Activated naive CD4-positive, alpha-beta T cell treated with anti-CD3 and anti-CD28 coated beads, Interleukin-2, amount 50 U/mL, for 24 hours (primary cell): ENCODE results near the gene ADGRF1.
"Not testable (repeated sequence)": the region's sequence is repeated elsewhere in the genome, so short reads cannot be mapped to it uniquely, and the experiment has no call there.

Experiments used
- H3K27ac Mint-ChIP-seq: one replicate; pipeline ENCODE4 v1.8.0; 2021; ENCODE audit warnings: mild to moderate bottlenecking, mixed read lengths
- H3K27me3 Mint-ChIP-seq: one replicate; pipeline ENCODE4 v1.8.0; 2021; ENCODE audit warnings: mixed read lengths
- H3K36me3 Mint-ChIP-seq: one replicate; pipeline ENCODE4 v1.8.0; 2021; ENCODE audit warnings: mixed read lengths
- H3K4me1 Mint-ChIP-seq: one replicate; pipeline ENCODE4 v1.8.0; 2021; ENCODE audit warnings: mixed read lengths
- H3K4me3 Mint-ChIP-seq: one replicate; pipeline ENCODE4 v1.8.0; 2021; ENCODE audit warnings: mild to moderate bottlenecking, mixed read lengths
- H3K9me3 Mint-ChIP-seq: one replicate; pipeline ENCODE4 v1.8.0; 2021; ENCODE audit warnings: mixed read lengths

The ADGRF1 gene

DNA sequence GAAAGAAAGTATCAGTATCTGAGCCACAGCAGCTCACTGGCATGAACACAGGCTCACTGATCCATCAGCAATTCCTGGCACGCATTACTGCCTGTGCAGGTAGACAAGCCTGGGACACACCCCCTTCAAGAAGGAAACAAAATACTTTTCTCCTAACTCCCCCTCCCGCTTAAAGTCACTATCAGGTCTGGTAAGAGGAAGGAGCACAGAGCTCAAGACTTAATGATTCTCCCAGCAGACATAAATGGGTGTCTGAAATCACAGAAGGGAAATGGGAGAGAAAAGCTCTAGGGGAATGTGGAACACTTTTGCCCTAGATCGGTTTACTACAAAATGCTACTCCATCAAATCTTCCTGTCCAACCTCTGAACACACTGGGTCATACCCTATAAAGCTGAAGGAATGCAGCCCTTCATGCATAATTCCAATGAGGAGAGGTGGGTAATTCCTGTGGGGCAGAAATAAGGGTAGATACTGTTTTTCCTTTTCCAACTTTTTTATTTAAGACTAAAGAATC is at the start of gene ADGRF1:
ADGRF1 (minus strand) TSS at position 58 of the 517 bp plus-strand sequence. CDS start 13,271 bp downstream, outside the sequence.
- no peaks in the 10 kb centered on the region for H3K4me1 Mint-ChIP-seq
- no peak within 1 kb of the TSS for H3K27ac Mint-ChIP-seq
- peaks cover 2% of the 10 kb centered on the region for H3K27me3 Mint-ChIP-seq
- H3K9me3 Mint-ChIP-seq = no peaks in the 10 kb centered on the region
- no peaks in the 10 kb centered on the region for H3K36me3 Mint-ChIP-seq
- H3K4me3 Mint-ChIP-seq = no peak within 1 kb of the TSS

DNA sequence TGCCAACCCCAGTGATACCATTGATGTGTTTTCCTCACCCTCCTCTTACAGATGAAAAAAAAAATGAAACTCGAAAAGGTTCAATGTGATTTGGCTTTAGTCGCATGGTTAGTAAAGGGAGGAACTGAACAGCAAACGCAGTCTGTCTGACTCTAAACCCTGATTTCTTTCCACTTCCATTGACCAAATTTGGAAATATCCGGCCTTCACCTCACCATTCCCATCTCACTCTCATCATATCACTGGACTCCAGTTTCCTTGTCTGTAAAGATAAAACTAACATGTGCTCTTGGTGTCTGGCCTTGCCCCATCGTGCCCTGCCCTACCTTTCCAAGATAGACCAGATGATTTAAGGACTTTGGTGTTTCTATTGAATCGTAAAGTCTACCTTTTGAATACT is 48.7 kb upstream of the ADGRF1 start:
- no peaks in the 10 kb centered on the region for H3K9me3 Mint-ChIP-seq
- peaks cover 3% of the 10 kb centered on the region for H3K27me3 Mint-ChIP-seq
- H3K36me3 Mint-ChIP-seq = no peaks in the 10 kb centered on the region
- no peak overlapping the region for H3K27ac Mint-ChIP-seq
- H3K4me3 Mint-ChIP-seq = no peak overlapping the region
- H3K4me1 Mint-ChIP-seq = no peaks in the 10 kb centered on the region

DNA sequence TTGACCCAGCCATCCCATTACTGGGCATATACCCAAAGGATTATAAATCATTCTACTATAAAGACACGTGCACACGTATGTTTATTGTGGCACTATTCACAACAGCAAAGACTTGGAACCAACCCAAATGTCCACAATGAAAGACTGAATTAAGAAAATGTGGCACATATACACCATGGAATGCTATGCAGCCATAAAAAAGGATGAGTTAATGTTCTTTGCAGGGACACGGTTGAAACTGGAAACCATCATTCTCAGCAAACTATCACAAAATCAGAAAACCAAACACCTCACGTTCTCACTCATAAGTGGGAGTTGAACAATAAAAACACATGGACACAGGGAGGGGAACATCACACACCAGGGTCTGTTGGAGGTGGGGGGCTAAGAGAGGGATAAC is 47.3 kb upstream of the ADGRF1 start:
- not testable (repeated sequence) for H3K9me3 Mint-ChIP-seq, H3K27me3 Mint-ChIP-seq, H3K4me3 Mint-ChIP-seq, H3K4me1 Mint-ChIP-seq, H3K36me3 Mint-ChIP-seq, H3K27ac Mint-ChIP-seq

GRCh38 chr6:47086051-47086770 is 44.1 kb upstream of the ADGRF1 start:
- Mint-ChIP-seq H3K27ac (no peak overlapping the region), H3K4me3 (no peak overlapping the region), H3K27me3 (peaks cover 5% of the 10 kb centered on the region), H3K36me3 (no peaks in the 10 kb centered on the region), H3K4me1 (no peaks in the 10 kb centered on the region), H3K9me3 (no peaks in the 10 kb centered on the region)

DNA sequence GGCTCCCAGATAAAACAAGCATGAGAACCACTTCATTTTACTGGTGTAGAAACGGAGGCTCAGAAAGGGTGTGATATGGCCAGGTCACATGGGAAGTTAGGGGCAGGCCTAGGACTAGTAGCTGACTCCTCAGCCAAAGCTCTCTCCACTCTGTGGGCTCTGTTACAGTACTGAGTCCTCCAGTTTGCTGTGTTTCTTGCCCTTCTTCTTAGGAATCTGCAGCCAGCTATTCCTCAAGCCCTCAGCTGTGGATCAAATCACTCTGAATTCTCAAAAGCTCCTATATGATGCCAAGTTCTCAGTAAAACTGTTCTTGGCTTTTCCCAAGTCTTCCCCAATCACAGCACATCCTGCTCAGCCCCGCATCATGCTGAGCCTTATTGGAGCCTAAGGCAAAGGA is 42.5 kb upstream of the ADGRF1 start:
- Mint-ChIP-seq H3K4me3 (no peak overlapping the region), H3K36me3 (no peaks in the 10 kb centered on the region), H3K4me1 (no peaks in the 10 kb centered on the region), H3K27me3 (peaks cover 5% of the 10 kb centered on the region), H3K27ac (no peak overlapping the region), H3K9me3 (no peaks in the 10 kb centered on the region)

- Mint-ChIP-seq H3K36me3 (no peaks in the 10 kb centered on the region), H3K4me3 (no peak overlapping the region), H3K27ac (no peak overlapping the region), H3K27me3 (peaks cover 5% of the 10 kb centered on the region), H3K4me1 (no peaks in the 10 kb centered on the region), H3K9me3 (no peaks in the 10 kb centered on the region)
Measured at GRCh38 chr6:47083586-47084047, 41.5 kb upstream of the ADGRF1 start.

GRCh38 chr6:47080083-47080596 is 38.0 kb upstream of the ADGRF1 start:
- no peaks in the 10 kb centered on the region for H3K36me3 Mint-ChIP-seq

GRCh38 chr6:47079638-47080037 is 37.5 kb upstream of the ADGRF1 start:
- peaks cover 11% of the 10 kb centered on the region for H3K27me3 Mint-ChIP-seq
- H3K9me3 Mint-ChIP-seq = no peaks in the 10 kb centered on the region
- H3K4me1 Mint-ChIP-seq = no peaks in the 10 kb centered on the region
- no peak overlapping the region for H3K27ac Mint-ChIP-seq
- no peaks in the 10 kb centered on the region for H3K36me3 Mint-ChIP-seq
- H3K4me3 Mint-ChIP-seq = no peak overlapping the region

More at GRCh38 chr6:47080083-47080596, 38.0 kb upstream of the ADGRF1 start:
- no peaks in the 10 kb centered on the region for H3K9me3 Mint-ChIP-seq
- H3K27ac Mint-ChIP-seq = no peak overlapping the region
- peaks cover 11% of the 10 kb centered on the region for H3K27me3 Mint-ChIP-seq
- no peak overlapping the region for H3K4me3 Mint-ChIP-seq
- no peaks in the 10 kb centered on the region for H3K4me1 Mint-ChIP-seq

DNA sequence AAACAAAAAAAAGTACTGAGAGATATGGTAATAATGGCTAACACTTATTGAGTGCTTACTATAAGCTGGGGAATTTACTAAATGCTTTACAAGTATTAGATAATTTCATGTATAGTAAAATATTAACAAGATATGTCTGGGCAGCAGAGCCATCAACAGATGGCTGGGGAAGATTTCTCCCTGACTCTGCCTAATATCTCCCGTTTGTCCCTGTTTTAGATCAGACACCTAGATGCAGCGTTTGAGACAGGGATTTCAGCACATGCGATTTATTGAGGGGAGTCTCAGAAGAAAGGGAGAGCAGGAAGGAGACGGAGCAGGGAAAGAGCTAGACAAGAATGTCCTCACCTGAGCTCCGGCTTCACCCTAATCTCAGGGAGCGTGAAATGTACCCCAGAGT is 36.9 kb upstream of the ADGRF1 start:
- Mint-ChIP-seq H3K4me1 (no peaks in the 10 kb centered on the region), H3K36me3 (no peaks in the 10 kb centered on the region), H3K27me3 (peaks cover 11% of the 10 kb centered on the region), H3K27ac (no peak overlapping the region), H3K4me3 (no peak overlapping the region), H3K9me3 (no peaks in the 10 kb centered on the region)

- no peaks in the 10 kb centered on the region for H3K9me3 Mint-ChIP-seq
- H3K4me3 Mint-ChIP-seq = no peak overlapping the region
- no peaks in the 10 kb centered on the region for H3K36me3 Mint-ChIP-seq
- H3K4me1 Mint-ChIP-seq = no peaks in the 10 kb centered on the region
- H3K27me3 Mint-ChIP-seq = peaks cover 8% of the 10 kb centered on the region
- H3K27ac Mint-ChIP-seq = no peak overlapping the region
Measured at GRCh38 chr6:47076422-47077344, 34.6 kb upstream of the ADGRF1 start.

DNA sequence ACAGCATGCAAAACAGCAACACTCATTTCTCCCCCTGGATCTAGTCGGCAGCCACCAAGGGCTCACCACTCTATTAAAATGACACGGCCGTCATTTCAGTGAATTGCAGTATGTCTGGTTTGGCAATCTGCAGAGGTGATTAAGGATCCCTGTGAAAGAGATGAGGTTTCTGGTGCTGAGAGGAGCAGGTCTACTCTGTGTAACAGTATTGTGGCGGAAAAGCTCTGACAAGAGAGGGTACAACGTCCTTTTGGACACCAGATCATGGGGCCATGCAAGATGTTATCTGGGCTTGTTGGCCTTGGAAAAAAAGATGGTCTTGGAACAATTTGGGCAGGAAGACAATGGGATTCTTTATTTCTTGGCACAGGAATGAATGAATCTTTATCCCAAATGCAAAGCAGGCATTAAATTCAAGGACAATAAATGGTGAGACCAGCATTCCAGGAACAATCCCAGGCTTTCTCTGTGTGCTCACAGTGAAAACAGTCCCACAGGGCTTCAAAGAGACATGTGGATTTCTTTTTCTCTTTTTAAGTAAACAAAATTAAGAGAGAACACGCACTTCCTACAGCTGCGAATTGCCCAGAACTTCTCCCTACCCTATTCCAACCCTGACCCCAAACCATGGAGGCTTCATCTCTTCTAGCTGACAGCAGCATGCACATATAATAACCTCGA is 33.7 kb upstream of the ADGRF1 start:
- H3K27me3 Mint-ChIP-seq = peaks cover 8% of the 10 kb centered on the region
- H3K36me3 Mint-ChIP-seq = no peaks in the 10 kb centered on the region
- H3K27ac Mint-ChIP-seq = no peak overlapping the region
- no peak overlapping the region for H3K4me3 Mint-ChIP-seq
- no peaks in the 10 kb centered on the region for H3K9me3 Mint-ChIP-seq
- no peaks in the 10 kb centered on the region for H3K4me1 Mint-ChIP-seq

- Mint-ChIP-seq H3K4me3 (no peak overlapping the region), H3K36me3 (no peaks in the 10 kb centered on the region), H3K27ac (no peak overlapping the region), H3K4me1 (no peaks in the 10 kb centered on the region), H3K27me3 (peaks cover 8% of the 10 kb centered on the region), H3K9me3 (peaks cover 1% of the 10 kb centered on the region)
Measured at GRCh38 chr6:47075168-47075567, 33.0 kb upstream of the ADGRF1 start.

DNA sequence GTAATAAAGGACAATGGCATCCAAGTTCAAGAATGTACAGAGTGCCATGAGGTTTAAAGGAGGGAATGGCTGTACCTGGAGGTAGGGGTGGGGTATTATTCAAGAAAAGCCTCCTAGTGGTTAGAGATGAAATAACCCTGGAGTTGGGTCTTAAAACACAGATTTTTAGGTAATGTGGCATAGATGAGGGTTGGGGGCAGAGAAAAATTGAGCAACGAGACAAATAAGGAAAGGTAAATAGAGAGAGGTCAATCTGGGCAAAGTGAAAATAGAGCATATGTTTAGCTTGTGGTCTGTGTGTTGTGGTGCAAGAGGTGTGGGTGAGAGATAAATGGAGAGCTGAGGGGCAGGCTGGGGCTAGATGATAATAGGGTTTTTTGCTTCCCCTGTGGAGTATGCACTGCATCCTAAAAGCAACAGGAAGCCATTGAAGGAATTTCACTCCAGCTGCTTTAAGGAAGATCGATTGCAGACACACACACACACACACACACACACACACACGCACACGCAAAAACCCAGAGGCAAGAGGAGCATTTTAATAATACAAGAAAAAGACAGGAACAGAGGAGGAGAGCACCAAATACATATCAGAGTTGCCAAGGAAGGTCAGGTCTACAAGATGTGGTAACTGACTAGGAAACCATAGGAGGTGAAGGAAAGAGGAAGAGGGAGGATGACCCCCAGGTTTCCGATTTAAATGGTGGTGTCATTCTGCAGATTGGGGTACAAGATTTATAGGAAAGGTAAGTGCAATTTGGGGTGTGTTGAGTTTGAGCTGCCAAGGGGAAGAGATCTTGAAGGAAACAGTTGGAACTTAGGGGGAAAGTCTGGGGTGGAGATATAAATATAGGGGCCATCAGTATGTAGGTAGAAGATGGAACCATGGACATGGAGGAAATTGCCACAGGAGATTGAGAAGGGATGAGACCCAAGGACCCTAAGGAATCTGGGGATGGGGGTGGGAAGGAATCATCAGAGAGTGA is 31.3 kb upstream of the ADGRF1 start:
- Mint-ChIP-seq H3K27ac (no peak overlapping the region), H3K27me3 (peaks cover 8% of the 10 kb centered on the region), H3K36me3 (no peaks in the 10 kb centered on the region), H3K4me3 (no peak overlapping the region), H3K4me1 (no peaks in the 10 kb centered on the region), H3K9me3 (peaks cover 5% of the 10 kb centered on the region)

DNA sequence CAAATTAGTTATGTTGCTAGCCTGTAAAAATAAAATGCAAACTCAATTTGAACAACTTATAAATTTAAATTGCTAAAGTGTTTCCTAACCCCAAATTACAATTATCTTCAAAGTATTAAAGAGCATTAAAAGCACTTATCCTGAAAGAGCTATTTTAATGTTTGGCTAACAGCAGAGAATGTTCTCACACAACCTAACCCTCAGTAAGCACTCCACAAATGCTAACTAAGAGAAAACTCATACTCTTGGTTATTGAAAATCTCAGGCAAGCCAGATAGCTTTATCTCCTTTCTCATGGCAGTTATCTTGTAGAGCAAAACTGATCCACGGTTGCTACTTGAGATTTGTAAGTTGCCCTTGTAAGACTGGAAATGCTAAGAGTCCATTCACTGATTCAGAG is 30.5 kb upstream of the ADGRF1 start:
- Mint-ChIP-seq H3K4me3 (no peak overlapping the region), H3K4me1 (no peaks in the 10 kb centered on the region), H3K36me3 (no peaks in the 10 kb centered on the region), H3K27me3 (peaks cover 4% of the 10 kb centered on the region), H3K9me3 (peaks cover 5% of the 10 kb centered on the region), H3K27ac (no peak overlapping the region)
